RWPE2 (cell line): ENCODE results near the gene ZDHHC22.

ENCODE experiments used
- ATAC-seq: fragments of 200-7000 bp; cut with Tn5 transposase; 3 replicates; pipeline ENCODE4 v1.9.1; 2021; ENCODE audit warnings: low read depth
- DNase-seq: peaks from one replicate; pipeline ENCODE4 v3.0.0-alpha.2; 2020; ENCODE audit warnings: low spot score
- H3K27ac ChIP-seq: fragments of 450-650 bp; 2 replicates; pipeline ENCODE4 v1.5.1; 2017; ENCODE audit warnings: mild to moderate bottlenecking; ENCODE audit not compliant: poor library complexity, severe bottlenecking
- H3K27me3 ChIP-seq: fragments of 250-450 bp; sonication (Bioruptor Pico); 2 replicates; pipeline ENCODE4 v1.5.1; 2021; ENCODE audit warnings: mild to moderate bottlenecking, moderate library complexity; ENCODE audit not compliant: insufficient read depth, poor library complexity, severe bottlenecking
- H3K36me3 ChIP-seq: fragments of 250-450 bp; sonication (Bioruptor Pico); 2 replicates; pipeline ENCODE4 v1.5.1; 2020; ENCODE audit warnings: low read depth, mild to moderate bottlenecking, moderate library complexity
- H3K4me1 ChIP-seq: fragments of 250-450 bp; sonication (Bioruptor Pico); 2 replicates; pipeline ENCODE4 v1.5.1; 2021; ENCODE audit warnings: mild to moderate bottlenecking, moderate library complexity; ENCODE audit not compliant: insufficient read depth, poor library complexity, severe bottlenecking
- H3K4me3 ChIP-seq: fragments of 250-450 bp; sonication (Bioruptor Pico); 2 replicates; pipeline ENCODE4 v1.5.1; 2021; ENCODE audit warnings: mild to moderate bottlenecking, moderate library complexity; ENCODE audit not compliant: severe bottlenecking
- H3K9me3 ChIP-seq: fragments of 250-450 bp; sonication (Bioruptor Pico); 2 replicates; pipeline ENCODE4 v1.5.1; 2021; ENCODE audit warnings: mild to moderate bottlenecking, moderate library complexity; ENCODE audit not compliant: severe bottlenecking
- TF ChIP-seq, protein P1 (sequence below): fragments of 450-650 bp; IDR thresholded peaks from one replicate; pipeline ENCODE4 v1.5.1; 2017; ENCODE audit warnings: mild to moderate bottlenecking, moderate library complexity; ENCODE audit not compliant: poor library complexity, severe bottlenecking

ZDHHC22 gene

DNA sequence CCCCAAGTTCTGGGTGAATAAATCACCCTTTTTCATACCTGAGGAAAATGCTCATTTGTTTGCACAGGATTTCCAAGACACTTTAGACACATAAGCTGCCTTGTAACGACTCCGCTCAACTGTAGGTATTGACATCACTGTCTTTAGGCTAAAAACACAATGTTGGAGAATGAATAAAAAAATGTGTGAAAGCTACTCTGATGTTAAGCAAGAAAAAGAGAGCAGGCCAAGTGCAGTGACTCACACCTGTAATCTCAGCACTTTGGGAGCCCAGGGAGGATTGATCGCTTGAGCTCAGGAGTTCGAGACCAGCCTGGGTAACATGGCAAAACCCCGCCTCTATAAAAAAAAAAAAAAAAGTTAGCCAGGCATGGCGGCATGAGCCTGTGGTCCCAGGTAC is 54.6 kb downstream of the ZDHHC22 start:
- TF ChIP-seq, protein P1, sequence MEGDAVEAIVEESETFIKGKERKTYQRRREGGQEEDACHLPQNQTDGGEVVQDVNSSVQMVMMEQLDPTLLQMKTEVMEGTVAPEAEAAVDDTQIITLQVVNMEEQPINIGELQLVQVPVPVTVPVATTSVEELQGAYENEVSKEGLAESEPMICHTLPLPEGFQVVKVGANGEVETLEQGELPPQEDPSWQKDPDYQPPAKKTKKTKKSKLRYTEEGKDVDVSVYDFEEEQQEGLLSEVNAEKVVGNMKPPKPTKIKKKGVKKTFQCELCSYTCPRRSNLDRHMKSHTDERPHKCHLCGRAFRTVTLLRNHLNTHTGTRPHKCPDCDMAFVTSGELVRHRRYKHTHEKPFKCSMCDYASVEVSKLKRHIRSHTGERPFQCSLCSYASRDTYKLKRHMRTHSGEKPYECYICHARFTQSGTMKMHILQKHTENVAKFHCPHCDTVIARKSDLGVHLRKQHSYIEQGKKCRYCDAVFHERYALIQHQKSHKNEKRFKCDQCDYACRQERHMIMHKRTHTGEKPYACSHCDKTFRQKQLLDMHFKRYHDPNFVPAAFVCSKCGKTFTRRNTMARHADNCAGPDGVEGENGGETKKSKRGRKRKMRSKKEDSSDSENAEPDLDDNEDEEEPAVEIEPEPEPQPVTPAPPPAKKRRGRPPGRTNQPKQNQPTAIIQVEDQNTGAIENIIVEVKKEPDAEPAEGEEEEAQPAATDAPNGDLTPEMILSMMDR = no peak
- peaks cover 5% of the 10 kb centered on the region for H3K9me3 ChIP-seq
- DNase-seq (no peak), ATAC-seq (no peak)
- no peaks in the 10 kb centered on the region for H3K36me3 ChIP-seq
- H3K27ac ChIP-seq = no peak overlapping the region
- no peaks in the 10 kb centered on the region for H3K27me3 ChIP-seq
- peaks cover 14% of the 10 kb centered on the region for H3K4me1 ChIP-seq
- no peak overlapping the region for H3K4me3 ChIP-seq

DNA sequence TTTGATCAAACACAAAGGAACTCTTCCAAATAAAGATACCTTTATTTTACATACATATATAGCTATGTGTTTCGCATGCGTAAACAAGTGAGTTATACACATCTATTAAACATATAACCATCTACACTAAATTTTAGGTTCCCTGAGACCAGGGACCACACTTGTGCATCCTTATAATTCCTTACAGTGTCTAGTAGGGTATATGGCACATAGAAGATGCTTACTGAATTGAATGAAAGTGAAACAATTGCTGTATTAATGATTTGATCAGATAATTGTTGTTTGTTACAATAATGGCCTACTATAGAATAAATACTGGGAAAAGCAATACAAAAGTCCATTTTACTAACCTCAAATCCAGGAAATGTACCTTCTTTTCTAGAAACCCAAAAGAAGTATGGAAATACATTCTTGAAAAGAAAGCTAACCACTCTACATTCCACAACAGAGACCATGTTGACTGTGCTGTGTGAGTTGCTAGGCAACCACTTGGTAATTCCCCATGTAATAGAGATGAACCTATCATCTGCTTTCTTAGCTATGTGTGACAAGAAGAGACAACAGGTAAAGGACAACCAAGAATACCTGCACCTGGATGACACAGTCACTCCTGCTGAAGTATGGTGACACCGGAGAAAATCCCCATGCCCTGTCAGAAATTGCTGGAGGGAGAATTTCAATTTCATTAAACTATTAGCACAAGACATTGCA is 55.4 kb downstream of the ZDHHC22 start:
- Histone ChIP-seq H3K27ac (no peak overlapping the region), H3K4me3 (no peak overlapping the region), H3K4me1 (peaks cover 14% of the 10 kb centered on the region), H3K27me3 (no peaks in the 10 kb centered on the region), H3K36me3 (no peaks in the 10 kb centered on the region), H3K9me3 (no peaks in the 10 kb centered on the region)
- peak; percentile 36; the same call in 1 of the 3 replicates for ATAC-seq
- no peak for DNase-seq
- TF ChIP-seq, protein P1 = no peak

DNA sequence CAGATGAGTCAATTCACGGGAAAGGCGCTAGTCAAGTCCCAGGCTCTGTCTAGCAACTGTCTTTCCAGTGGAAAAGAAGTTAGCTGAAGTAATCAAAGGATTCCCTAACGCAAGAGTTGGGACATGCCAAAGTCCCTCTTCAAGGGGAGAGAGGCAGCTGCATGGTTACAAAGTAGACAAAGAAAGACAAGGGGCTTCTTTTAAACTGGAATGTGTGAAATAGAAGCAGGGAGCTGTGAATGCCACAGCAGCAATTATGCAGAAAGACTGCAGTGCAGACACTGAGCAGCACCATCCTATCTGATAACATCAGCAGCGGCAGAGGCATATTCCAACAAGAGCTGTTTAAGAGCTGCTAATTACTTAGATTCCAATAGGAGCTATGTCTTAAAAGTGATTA is 56.1 kb downstream of the ZDHHC22 start:
- Histone ChIP-seq H3K4me1 (peaks cover 14% of the 10 kb centered on the region), H3K27ac (no peak overlapping the region), H3K9me3 (no peaks in the 10 kb centered on the region), H3K27me3 (no peaks in the 10 kb centered on the region), H3K4me3 (no peak overlapping the region), H3K36me3 (no peaks in the 10 kb centered on the region)
- DNase-seq (no peak), ATAC-seq (no peak)
- TF ChIP-seq, protein P1 = no peak

DNA sequence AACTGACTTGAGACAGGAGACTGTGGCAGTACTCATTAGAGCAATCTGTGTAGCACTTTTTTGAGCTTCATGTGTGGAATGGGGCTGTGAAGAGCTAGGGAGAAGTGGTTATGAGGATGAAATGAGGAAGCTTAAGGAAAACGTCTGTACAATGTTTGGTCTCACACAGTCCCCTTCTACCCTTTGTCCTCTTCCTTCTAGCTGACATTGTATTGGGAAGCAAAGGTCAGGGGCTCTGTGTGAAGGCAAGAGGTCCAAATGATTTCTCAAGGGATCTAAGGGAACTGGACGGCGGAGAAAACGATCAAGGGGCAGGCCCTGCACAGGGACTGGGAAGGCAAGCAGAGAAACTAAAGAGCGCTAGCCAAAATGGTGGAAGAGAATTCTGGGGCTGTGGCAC is 56.6 kb downstream of the ZDHHC22 start:
- Histone ChIP-seq H3K27ac (no peak overlapping the region), H3K4me1 (peaks cover 14% of the 10 kb centered on the region), H3K36me3 (no peaks in the 10 kb centered on the region), H3K27me3 (no peaks in the 10 kb centered on the region), H3K4me3 (no peak overlapping the region), H3K9me3 (no peaks in the 10 kb centered on the region)
- DNase-seq = no peak
- TF ChIP-seq, protein P1 = no peak
- no peak for ATAC-seq

DNA sequence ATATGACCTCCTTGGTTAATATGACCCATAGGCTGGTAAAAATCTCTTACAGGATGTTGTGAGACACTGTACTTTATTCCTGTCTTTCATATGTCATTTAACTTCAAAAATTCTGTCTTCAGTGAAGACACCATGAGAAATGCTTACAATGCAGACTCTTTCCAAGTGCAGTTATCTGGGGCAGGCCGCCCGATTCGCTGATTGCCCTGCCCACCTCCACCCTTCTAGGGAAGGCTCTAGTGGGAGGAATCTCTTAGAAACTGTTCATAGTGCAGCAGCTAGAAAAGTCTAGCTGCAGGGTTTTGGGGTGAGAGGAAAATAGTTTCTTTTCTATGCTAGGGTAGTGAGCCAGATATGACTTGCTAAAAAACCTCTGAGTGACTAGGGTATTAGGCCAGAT is 58.5 kb downstream of the ZDHHC22 start:
- Histone ChIP-seq H3K27ac (no peak overlapping the region), H3K4me1 (peaks cover 7% of the 10 kb centered on the region), H3K4me3 (no peak overlapping the region), H3K36me3 (no peaks in the 10 kb centered on the region), H3K27me3 (no peaks in the 10 kb centered on the region), H3K9me3 (no peaks in the 10 kb centered on the region)
- no peak for DNase-seq
- no peak for ATAC-seq
- TF ChIP-seq, protein P1 = no peak
